ENCODE results near the gene CD28. TPM values are rescaled to one million over a fixed set of nuclear protein-coding genes. Genes with fewer than 3 reads are reported as not detected.

Gene CD28
- total RNA-seq, 4 donors from 2014 or later: 0.20 to 1.3 (median 0.51) TPM

- no peak overlapping the region for H3K27ac ChIP-seq
- no peak for TF ChIP-seq CTCF (IDR thresholded peaks at IDR 0.05)
- no peak for TF ChIP-seq POLR2A (IDR thresholded peaks at IDR 0.05)
Observed at GRCh38 chr2:203743441-203743981, 37.1 kb downstream of the CD28 start.

GRCh38 chr2:203744091-203744490, 37.7 kb downstream of the CD28 start:
- no peak overlapping the region for H3K27ac ChIP-seq

More at GRCh38 chr2:203743441-203743981, 37.1 kb downstream of the CD28 start:
- H3K36me3 ChIP-seq: no peaks in the 10 kb centered on the region
- 91 to 92% methylated on average over 2 of the region's 2 CpGs for WGBS, 2 donors
- no peak for DNase-seq
- H3K9me3 ChIP-seq: no peaks in the 10 kb centered on the region
- no peak overlapping the region for H3K4me3 ChIP-seq (replicated peaks in 1 of 3)
- intact Hi-C loops (cut with DNase I): no loop called here
- no peaks in the 10 kb centered on the region for H3K4me1 ChIP-seq
- H3K27me3 ChIP-seq: no peaks in the 10 kb centered on the region

GRCh38 chr2:203745267-203745666, 38.8 kb downstream of the CD28 start:
- intact Hi-C loops (cut with DNase I): no loop called here
- no peaks in the 10 kb centered on the region for H3K36me3 ChIP-seq
- 99% methylated on average over 1 of the region's 1 CpG for WGBS, 2 donors
- H3K4me3 ChIP-seq (replicated peaks in 1 of 3): no peak overlapping the region
- no peak for DNase-seq
- H3K9me3 ChIP-seq: no peaks in the 10 kb centered on the region
- no peak overlapping the region for H3K27ac ChIP-seq
- H3K27me3 ChIP-seq: no peaks in the 10 kb centered on the region
- H3K4me1 ChIP-seq: no peaks in the 10 kb centered on the region
- TF ChIP-seq CTCF (IDR thresholded peaks at IDR 0.05) (no peak), POLR2A (IDR thresholded peaks at IDR 0.05) (no peak)

More at GRCh38 chr2:203744091-203744490, 37.7 kb downstream of the CD28 start:
- Histone ChIP-seq H3K27me3 (no peaks in the 10 kb centered on the region), H3K4me3 (replicated peaks in 1 of 3) (no peak overlapping the region), H3K9me3 (no peaks in the 10 kb centered on the region), H3K4me1 (no peaks in the 10 kb centered on the region), H3K36me3 (no peaks in the 10 kb centered on the region)
- TF ChIP-seq CTCF (IDR thresholded peaks at IDR 0.05): no peak
- no peak for DNase-seq
- intact Hi-C loops (cut with DNase I): no loop called here
- WGBS, 2 donors: 95 to 99% methylated on average over 4 of the region's 4 CpGs

- Histone ChIP-seq H3K4me3 (replicated peaks in 1 of 3) (no peak overlapping the region), H3K9me3 (no peaks in the 10 kb centered on the region), H3K4me1 (no peaks in the 10 kb centered on the region), H3K36me3 (no peaks in the 10 kb centered on the region), H3K27me3 (no peaks in the 10 kb centered on the region), H3K27ac (no peak overlapping the region)
- DNase-seq: no peak
- 87 to 94% methylated on average over 4 of the region's 4 CpGs for WGBS, 2 donors
- intact Hi-C loops (cut with DNase I): no loop called here
- no peak for TF ChIP-seq CTCF (IDR thresholded peaks at IDR 0.05)
- no peak for TF ChIP-seq POLR2A (IDR thresholded peaks at IDR 0.05)
Observed at GRCh38 chr2:203748331-203749126, 42.1 kb downstream of the CD28 start.

- Histone ChIP-seq H3K27ac (no peak overlapping the region), H3K9me3 (no peaks in the 10 kb centered on the region), H3K27me3 (no peaks in the 10 kb centered on the region), H3K4me3 (replicated peaks in 1 of 3) (no peak overlapping the region), H3K4me1 (no peaks in the 10 kb centered on the region), H3K36me3 (no peaks in the 10 kb centered on the region)
- intact Hi-C loops (cut with DNase I): no loop called here
- WGBS, 2 donors: 92% methylated on average over 6 of the region's 6 CpGs
- TF ChIP-seq POLR2A (IDR thresholded peaks at IDR 0.05) (no peak), CTCF (IDR thresholded peaks at IDR 0.05) (no peak)
- no peak for DNase-seq
Observed at GRCh38 chr2:203750346-203751068, 44.1 kb downstream of the CD28 start.
